ENCODE data around the gene FBXL16. TPM values are rescaled to one million over a fixed set of nuclear protein-coding genes. Genes with fewer than 3 reads are reported as not detected.

The FBXL16 gene
- total and polyA plus RNA-seq, 9 of the 15 experiments (the other 6 are each of a cell fraction or from before 2014, with no cell fraction given) = 0.21 to 8.2 (median 1.7) TPM

DNA sequence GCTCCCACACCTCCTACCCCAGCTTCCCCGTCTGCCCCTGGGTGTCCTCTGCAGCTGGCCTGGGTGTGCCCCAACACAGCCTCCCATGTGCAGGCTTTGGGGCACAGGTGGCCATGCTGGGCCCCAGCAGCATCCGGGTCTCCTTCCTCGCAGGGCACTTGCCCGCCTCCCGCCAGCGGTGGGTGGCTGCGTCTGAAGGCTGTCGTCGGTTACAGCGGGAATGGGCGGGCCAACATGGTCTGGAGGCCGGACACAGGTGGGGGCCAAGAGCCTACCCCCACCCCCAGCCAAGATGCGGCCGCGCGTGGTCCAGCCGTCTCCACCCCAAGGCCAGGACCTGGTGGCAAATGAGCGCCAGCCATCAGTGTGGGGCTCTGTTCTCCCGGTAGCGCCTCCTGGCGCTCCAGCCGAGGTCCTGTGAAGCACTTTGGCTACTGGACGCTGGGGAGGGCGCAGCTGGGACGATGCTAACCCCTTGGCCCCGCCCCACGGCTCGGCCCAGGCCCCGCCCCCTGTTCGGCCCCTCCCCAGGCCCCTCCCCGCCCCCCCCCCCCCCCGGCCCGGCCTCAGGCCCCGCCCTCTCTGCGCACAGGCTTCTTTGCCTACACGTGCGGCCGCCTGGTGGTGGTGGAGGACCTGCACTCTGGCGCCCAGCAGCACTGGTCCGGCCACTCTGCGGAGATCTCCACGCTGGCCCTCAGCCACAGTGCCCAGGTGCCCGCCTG lies 45.0 kb downstream of the FBXL16 start (continued):
- TF ChIP-seq, protein P1, sequence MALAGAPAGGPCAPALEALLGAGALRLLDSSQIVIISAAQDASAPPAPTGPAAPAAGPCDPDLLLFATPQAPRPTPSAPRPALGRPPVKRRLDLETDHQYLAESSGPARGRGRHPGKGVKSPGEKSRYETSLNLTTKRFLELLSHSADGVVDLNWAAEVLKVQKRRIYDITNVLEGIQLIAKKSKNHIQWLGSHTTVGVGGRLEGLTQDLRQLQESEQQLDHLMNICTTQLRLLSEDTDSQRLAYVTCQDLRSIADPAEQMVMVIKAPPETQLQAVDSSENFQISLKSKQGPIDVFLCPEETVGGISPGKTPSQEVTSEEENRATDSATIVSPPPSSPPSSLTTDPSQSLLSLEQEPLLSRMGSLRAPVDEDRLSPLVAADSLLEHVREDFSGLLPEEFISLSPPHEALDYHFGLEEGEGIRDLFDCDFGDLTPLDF (CRISPR knock-in tag; IDR thresholded peaks at IDR 0.05) = no peak
- TF ChIP-seq ZNF668 (CRISPR knock-in tag; IDR thresholded peaks at IDR 0.05) = no peak
- peak; percentile 73 for TF ChIP-seq TBP (optimal IDR thresholded peaks at IDR 0.05; ENCODE audit: low read depth, low read length)
- TF ChIP-seq, protein P2, sequence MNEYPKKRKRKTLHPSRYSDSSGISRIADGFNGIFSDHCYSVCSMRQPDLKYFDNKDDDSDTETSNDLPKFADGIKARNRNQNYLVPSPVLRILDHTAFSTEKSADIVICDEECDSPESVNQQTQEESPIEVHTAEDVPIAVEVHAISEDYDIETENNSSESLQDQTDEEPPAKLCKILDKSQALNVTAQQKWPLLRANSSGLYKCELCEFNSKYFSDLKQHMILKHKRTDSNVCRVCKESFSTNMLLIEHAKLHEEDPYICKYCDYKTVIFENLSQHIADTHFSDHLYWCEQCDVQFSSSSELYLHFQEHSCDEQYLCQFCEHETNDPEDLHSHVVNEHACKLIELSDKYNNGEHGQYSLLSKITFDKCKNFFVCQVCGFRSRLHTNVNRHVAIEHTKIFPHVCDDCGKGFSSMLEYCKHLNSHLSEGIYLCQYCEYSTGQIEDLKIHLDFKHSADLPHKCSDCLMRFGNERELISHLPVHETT (CRISPR knock-in tag; conservative IDR thresholded peaks at IDR 0.05 in 1 of 2, IDR thresholded peaks at IDR 0.05 in 1 of 2) = no peak
- TF ChIP-seq, protein P3, sequence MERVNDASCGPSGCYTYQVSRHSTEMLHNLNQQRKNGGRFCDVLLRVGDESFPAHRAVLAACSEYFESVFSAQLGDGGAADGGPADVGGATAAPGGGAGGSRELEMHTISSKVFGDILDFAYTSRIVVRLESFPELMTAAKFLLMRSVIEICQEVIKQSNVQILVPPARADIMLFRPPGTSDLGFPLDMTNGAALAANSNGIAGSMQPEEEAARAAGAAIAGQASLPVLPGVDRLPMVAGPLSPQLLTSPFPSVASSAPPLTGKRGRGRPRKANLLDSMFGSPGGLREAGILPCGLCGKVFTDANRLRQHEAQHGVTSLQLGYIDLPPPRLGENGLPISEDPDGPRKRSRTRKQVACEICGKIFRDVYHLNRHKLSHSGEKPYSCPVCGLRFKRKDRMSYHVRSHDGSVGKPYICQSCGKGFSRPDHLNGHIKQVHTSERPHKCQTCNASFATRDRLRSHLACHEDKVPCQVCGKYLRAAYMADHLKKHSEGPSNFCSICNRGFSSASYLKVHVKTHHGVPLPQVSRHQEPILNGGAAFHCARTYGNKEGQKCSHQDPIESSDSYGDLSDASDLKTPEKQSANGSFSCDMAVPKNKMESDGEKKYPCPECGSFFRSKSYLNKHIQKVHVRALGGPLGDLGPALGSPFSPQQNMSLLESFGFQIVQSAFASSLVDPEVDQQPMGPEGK (CRISPR knock-in tag; IDR thresholded peaks at IDR 0.05; ENCODE audit: borderline replicate concordance) = no peak
- TF ChIP-seq, protein P4, sequence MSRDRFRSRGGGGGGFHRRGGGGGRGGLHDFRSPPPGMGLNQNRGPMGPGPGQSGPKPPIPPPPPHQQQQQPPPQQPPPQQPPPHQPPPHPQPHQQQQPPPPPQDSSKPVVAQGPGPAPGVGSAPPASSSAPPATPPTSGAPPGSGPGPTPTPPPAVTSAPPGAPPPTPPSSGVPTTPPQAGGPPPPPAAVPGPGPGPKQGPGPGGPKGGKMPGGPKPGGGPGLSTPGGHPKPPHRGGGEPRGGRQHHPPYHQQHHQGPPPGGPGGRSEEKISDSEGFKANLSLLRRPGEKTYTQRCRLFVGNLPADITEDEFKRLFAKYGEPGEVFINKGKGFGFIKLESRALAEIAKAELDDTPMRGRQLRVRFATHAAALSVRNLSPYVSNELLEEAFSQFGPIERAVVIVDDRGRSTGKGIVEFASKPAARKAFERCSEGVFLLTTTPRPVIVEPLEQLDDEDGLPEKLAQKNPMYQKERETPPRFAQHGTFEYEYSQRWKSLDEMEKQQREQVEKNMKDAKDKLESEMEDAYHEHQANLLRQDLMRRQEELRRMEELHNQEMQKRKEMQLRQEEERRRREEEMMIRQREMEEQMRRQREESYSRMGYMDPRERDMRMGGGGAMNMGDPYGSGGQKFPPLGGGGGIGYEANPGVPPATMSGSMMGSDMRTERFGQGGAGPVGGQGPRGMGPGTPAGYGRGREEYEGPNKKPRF (IDR thresholded peaks at IDR 0.05; ENCODE audit: low read depth, low read length) = no peak
- TF ChIP-seq XRCC5 (IDR thresholded peaks at IDR 0.05; ENCODE audit: low read depth, low read length) = 0 out of 2 replicates have a peak, but pooled peaks have one; percentile 74
- TF ChIP-seq RUNX1 (IDR thresholded peaks at IDR 0.05; ENCODE audit: low read depth) = 0 out of 2 replicates have a peak, but pooled peaks have one; percentile 53
- no peak for TF ChIP-seq ZNF347 (CRISPR knock-in tag; IDR thresholded peaks at IDR 0.05; ENCODE audit: low read depth)
- no peak for TF ChIP-seq SNRNP70 (optimal IDR thresholded peaks at IDR 0.05; ENCODE audit: low read depth, low read length)
- TF ChIP-seq, protein P5, sequence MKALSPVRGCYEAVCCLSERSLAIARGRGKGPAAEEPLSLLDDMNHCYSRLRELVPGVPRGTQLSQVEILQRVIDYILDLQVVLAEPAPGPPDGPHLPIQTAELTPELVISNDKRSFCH (CRISPR knock-in tag; IDR thresholded peaks at IDR 0.05) = no peak
- TF ChIP-seq, protein P5 (tag; IDR thresholded peaks at IDR 0.05) = no peak
- peak; percentile 29; the same call in 1 of the 2 replicates for TF ChIP-seq SMC3 (conservative IDR thresholded peaks at IDR 0.05; ENCODE audit: insufficient read depth, low read depth, low read length)
- no peak for TF ChIP-seq NR2C2 (CRISPR knock-in tag; IDR thresholded peaks at IDR 0.05)
- no peak for TF ChIP-seq NR2C2 (tag; IDR thresholded peaks at IDR 0.05)
- TF ChIP-seq ZFPM2 (CRISPR knock-in tag; IDR thresholded peaks at IDR 0.05) = no peak
- no peak for TF ChIP-seq ZNF184 (CRISPR knock-in tag; IDR thresholded peaks at IDR 0.05)
- TF ChIP-seq, protein P6, sequence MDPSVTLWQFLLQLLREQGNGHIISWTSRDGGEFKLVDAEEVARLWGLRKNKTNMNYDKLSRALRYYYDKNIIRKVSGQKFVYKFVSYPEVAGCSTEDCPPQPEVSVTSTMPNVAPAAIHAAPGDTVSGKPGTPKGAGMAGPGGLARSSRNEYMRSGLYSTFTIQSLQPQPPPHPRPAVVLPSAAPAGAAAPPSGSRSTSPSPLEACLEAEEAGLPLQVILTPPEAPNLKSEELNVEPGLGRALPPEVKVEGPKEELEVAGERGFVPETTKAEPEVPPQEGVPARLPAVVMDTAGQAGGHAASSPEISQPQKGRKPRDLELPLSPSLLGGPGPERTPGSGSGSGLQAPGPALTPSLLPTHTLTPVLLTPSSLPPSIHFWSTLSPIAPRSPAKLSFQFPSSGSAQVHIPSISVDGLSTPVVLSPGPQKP (CRISPR knock-in tag; IDR thresholded peaks at IDR 0.05) = no peak
- no peak for TF ChIP-seq ZNF79 (CRISPR knock-in tag; IDR thresholded peaks at IDR 0.05; ENCODE audit: low read depth)

All from K562 (cell line).